Measurements from ENCODE around the gene CYP4F22.

GRCh38 chr19:15556634-15557181, 48.4 kb downstream of the CYP4F22 start:
- TF ChIP-seq CTCF (IDR thresholded peaks at IDR 0.05; ENCODE audit: low read length) (no peak), EZH2 (IDR thresholded peaks at IDR 0.05; ENCODE audit: borderline replicate concordance, low read length) (no peak)
